ENCODE results near the gene ROBO4. TPM values are rescaled to one million over a fixed set of nuclear protein-coding genes. Genes with fewer than 3 reads are reported as not detected.

Gene ROBO4
- polyA plus RNA-seq, 4 donors, result 0.45 to 8.9 (median 2.6) TPM

DNA sequence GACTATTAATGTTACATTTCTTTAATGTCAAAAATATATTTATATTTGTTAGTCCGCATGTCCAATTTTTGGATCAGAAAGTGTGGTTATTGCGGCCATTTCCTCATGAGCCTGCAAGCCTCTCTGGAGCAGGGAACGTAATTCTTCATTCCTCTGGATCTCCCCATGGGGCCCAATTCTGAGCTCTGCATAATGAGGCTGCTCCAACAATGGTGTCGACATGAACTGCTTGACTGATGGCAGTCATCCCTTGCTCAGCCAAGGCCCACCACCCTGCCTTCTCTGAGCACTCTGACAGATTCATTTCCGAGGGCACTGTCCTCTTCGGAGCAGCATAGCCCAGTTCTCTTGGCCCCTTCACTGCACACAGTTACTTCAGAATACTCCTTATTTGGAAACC is 41.3 kb upstream of the ROBO4 start:
- no peak overlapping the region for H3K27ac ChIP-seq (ENCODE audit: low read depth in 1 of 3, low read length in 2 of 3)
- H3K27me3 ChIP-seq (ENCODE audit: control insufficient read depth in 3 of 3, insufficient read depth in 3 of 3, low read length in 3 of 3), result peaks cover 0 to 3% (median 0%) of the 10 kb centered on the region in 3 donors
- DNase-seq, result no peak
- H3K4me1 ChIP-seq (ENCODE audit: control insufficient read depth in 3 of 3, insufficient read depth in 2 of 3, low read depth in 1 of 3, low read length in 2 of 3), result peaks cover 0 to 3% (median 0%) of the 10 kb centered on the region in 3 donors
- no peak overlapping the region for H3K4me3 ChIP-seq (ENCODE audit: low read depth in 1 of 3, low read length in 3 of 3)
- WGBS, 3 donors, result 87 to 95% (median 91%) methylated on average over 6 of the region's 6 CpGs
- no peaks in the 10 kb centered on the region for H3K36me3 ChIP-seq (ENCODE audit: control insufficient read depth in 3 of 3, insufficient read depth in 2 of 3, low read depth in 1 of 3, low read length in 3 of 3)
- no peaks in the 10 kb centered on the region for H3K9me3 ChIP-seq (ENCODE audit: control insufficient read depth in 2 of 2, insufficient read depth in 1 of 2, low read depth in 1 of 2, low read length in 1 of 2)
- FAIRE-seq, result no peak

DNA sequence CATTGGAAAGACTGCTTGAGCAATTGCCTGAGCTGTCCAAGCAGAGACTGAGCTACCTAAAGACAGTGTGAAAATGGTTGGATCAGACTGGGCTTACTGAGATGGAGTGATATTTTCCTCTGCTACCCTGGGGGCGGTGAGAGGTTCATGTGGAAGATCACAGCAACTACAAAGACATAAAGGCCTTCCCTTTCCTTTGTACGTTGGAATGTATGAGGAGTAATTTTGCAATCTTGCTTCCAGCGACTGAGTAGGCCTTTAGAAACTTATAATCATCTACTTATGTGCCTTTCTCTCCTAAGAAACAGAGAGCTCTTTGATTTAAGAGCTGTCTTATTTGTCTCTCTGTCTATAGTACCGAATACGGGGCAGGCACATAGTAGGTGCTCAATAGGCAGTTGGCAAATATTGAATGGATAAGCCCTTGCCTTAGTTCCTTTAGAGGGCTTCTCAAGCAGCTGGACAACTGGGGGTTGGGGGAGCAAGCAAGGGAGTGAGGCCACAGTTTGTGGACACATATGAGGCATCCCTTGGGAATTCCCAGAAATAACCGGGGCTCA is 40.6 kb upstream of the ROBO4 start:
- no peaks in the 10 kb centered on the region for H3K9me3 ChIP-seq (ENCODE audit: control insufficient read depth in 2 of 2, insufficient read depth in 1 of 2, low read depth in 1 of 2, low read length in 1 of 2)
- H3K27me3 ChIP-seq (ENCODE audit: control insufficient read depth in 3 of 3, insufficient read depth in 3 of 3, low read length in 3 of 3), result peaks cover 0 to 3% (median 0%) of the 10 kb centered on the region in 3 donors
- no peak for DNase-seq
- H3K4me1 ChIP-seq (ENCODE audit: control insufficient read depth in 3 of 3, insufficient read depth in 2 of 3, low read depth in 1 of 3, low read length in 2 of 3), result no peaks in the 10 kb centered on the region
- H3K4me3 ChIP-seq (ENCODE audit: low read depth in 1 of 3, low read length in 3 of 3), result no peak overlapping the region
- WGBS, 3 donors, result 79 to 87% (median 80%) methylated on average over 6 of the region's 6 CpGs
- no peak overlapping the region for H3K27ac ChIP-seq (ENCODE audit: low read depth in 1 of 3, low read length in 2 of 3)
- H3K36me3 ChIP-seq (ENCODE audit: control insufficient read depth in 3 of 3, insufficient read depth in 2 of 3, low read depth in 1 of 3, low read length in 3 of 3), result no peaks in the 10 kb centered on the region
- no peak for FAIRE-seq

DNA sequence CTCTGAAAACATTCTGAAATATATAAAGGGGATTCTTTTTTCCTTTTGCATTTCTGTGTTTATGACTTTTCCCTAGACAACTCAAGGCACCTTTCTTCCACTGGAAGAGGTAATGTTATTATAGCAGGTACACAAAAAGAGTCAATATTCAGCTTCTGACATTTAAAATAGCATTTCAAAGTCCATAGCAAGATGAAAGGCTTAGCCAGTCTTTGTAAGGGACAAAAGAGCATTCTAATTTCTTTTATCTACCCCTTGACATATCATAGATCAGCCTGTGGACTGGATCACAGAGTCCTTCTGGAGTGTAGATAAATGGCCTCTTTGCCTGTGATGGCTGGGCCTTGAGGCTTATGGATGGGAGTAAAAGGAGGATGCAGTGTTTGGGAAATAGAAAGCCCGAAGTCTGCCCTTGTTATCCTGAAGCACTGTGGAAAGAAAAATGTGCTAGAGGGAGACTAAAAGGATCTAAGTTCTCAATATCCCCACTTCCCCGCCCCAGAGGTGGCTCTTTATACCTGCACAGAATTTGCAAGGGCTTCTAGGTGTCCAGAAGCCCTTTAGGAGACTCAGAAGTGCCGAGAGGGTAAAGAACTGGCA is 39.8 kb upstream of the ROBO4 start:
- no peak overlapping the region for H3K27ac ChIP-seq (ENCODE audit: low read depth in 1 of 3, low read length in 2 of 3)
- H3K27me3 ChIP-seq (ENCODE audit: control insufficient read depth in 3 of 3, insufficient read depth in 3 of 3, low read length in 3 of 3), result peaks cover 0 to 3% (median 0%) of the 10 kb centered on the region in 3 donors
- H3K4me1 ChIP-seq (ENCODE audit: control insufficient read depth in 3 of 3, insufficient read depth in 2 of 3, low read depth in 1 of 3, low read length in 2 of 3), result no peaks in the 10 kb centered on the region
- 50 to 77% (median 53%) methylated on average over 3 of the region's 3 CpGs for WGBS, 3 donors
- no peaks in the 10 kb centered on the region for H3K9me3 ChIP-seq (ENCODE audit: control insufficient read depth in 2 of 2, insufficient read depth in 1 of 2, low read depth in 1 of 2, low read length in 1 of 2)
- H3K36me3 ChIP-seq (ENCODE audit: control insufficient read depth in 3 of 3, insufficient read depth in 2 of 3, low read depth in 1 of 3, low read length in 3 of 3), result no peaks in the 10 kb centered on the region
- H3K4me3 ChIP-seq (ENCODE audit: low read depth in 1 of 3, low read length in 3 of 3), result no peak overlapping the region
- no peak for DNase-seq
- no peak for FAIRE-seq

DNA sequence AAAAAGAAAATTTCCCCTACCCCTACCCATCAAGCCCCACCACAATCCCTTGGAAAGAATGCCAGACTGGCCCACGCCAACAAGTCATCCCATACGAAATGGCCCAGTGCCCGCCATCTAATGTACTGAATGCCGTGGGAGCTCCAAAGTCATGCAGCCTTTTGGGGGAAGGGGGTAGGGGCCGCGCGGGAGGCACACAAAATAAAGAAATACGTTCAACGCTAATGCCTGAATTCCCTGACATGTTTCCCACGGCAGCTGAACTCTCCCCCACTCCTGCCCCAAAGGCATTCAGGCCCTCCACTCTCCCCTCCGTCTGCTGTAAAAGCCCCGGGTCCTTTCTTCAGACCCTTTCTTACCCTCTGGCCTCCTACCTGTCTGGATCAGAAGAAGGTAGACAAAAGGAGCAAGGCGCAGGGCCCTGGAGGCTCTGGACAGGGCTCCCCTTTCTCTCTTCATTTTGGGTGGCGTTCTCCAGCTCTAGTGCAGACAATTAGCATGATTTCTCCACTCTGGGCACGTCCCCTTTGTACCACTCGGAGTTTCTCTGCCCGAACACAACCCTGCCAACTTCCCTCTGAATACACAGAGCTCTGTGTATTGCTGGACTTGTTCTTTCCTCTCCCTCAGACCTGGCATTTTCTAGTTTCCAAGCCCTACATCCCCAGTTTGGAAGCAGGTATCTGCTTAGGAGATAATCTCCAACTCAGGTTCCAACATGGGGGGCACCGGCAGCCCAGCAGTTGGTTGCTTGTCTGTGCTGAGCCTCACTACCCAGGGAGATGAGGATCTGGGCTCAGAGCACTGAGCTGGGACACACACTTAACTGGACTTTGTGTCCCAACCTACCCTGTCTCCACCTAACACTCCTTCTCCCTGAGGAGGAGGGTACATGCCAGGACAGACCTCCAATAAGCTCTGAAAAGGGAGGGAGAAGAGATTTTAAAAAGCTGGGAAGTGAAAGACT is 38.2 kb upstream of the ROBO4 start, which contains the start of gene HEPACAM:
Gene HEPACAM (minus strand): TSS at position 500 of the 967 bp plus-strand sequence. CDS start 41 bp downstream, at position 459.
- Histone ChIP-seq H3K27me3 (ENCODE audit: control insufficient read depth in 3 of 3, insufficient read depth in 3 of 3, low read length in 3 of 3) (peaks cover 0 to 3% (median 0%) of the 10 kb centered on the region in 3 donors), H3K4me1 (ENCODE audit: control insufficient read depth in 3 of 3, insufficient read depth in 2 of 3, low read depth in 1 of 3, low read length in 2 of 3) (no peaks in the 10 kb centered on the region), H3K4me3 (ENCODE audit: low read depth in 1 of 3, low read length in 3 of 3) (no peak within 1 kb of the TSS), H3K9me3 (ENCODE audit: control insufficient read depth in 2 of 2, insufficient read depth in 1 of 2, low read depth in 1 of 2, low read length in 1 of 2) (no peaks in the 10 kb centered on the region), H3K27ac (ENCODE audit: low read depth in 1 of 3, low read length in 2 of 3) (no peak within 1 kb of the TSS), H3K36me3 (ENCODE audit: control insufficient read depth in 3 of 3, insufficient read depth in 2 of 3, low read depth in 1 of 3, low read length in 3 of 3) (no peaks in the 10 kb centered on the region)
- FAIRE-seq, result no peak
- DNase-seq, result no peak
- 89 to 94% (median 90%) methylated on average over 18 of the region's 18 CpGs for WGBS, 3 donors

DNA sequence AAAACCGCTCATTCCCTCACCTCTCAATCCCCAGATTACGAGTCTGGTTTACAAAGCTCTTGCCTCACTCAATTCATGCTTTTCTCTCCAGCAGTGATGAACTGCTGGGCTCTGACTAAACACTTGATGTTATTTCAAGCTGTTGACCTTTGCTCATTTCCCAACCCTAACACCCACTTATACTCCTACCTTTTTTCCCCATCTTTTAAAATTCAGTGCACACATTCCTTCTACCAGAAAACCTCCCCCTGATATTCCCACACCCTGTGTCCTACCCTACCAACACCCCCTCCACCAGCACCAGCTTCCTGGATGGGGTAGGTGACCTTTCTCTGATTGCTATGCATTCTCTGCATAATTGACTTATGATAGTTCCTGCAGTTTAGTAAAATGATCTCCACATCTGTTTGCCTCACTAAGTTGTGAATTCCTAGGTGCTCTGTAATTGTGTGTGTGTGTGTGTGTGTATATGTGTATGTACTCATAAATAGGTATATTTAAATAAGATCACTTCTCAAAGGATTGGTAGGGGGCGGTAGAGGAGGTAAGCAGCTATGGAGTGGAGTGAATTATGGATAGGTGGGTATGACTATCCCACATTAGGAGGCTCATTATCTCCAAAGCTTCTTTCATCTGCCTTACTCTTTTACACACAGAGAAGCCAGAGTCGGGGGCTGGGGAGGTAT is 37.3 kb upstream of the ROBO4 start:
- Histone ChIP-seq H3K4me1 (ENCODE audit: control insufficient read depth in 3 of 3, insufficient read depth in 2 of 3, low read depth in 1 of 3, low read length in 2 of 3) (no peaks in the 10 kb centered on the region), H3K27me3 (ENCODE audit: control insufficient read depth in 3 of 3, insufficient read depth in 3 of 3, low read length in 3 of 3) (peaks cover 0 to 3% (median 0%) of the 10 kb centered on the region in 3 donors), H3K36me3 (ENCODE audit: control insufficient read depth in 3 of 3, insufficient read depth in 2 of 3, low read depth in 1 of 3, low read length in 3 of 3) (no peaks in the 10 kb centered on the region), H3K4me3 (ENCODE audit: low read depth in 1 of 3, low read length in 3 of 3) (no peak overlapping the region), H3K9me3 (ENCODE audit: control insufficient read depth in 2 of 2, insufficient read depth in 1 of 2, low read depth in 1 of 2, low read length in 1 of 2) (no peaks in the 10 kb centered on the region), H3K27ac (ENCODE audit: low read depth in 1 of 3, low read length in 2 of 3) (no peak overlapping the region)
- FAIRE-seq, result no peak
- 57 to 66% (median 64%) methylated on average over 4 of the region's 4 CpGs for WGBS, 3 donors
- DNase-seq, result peak in 1 of 2 donors; percentile 36

DNA sequence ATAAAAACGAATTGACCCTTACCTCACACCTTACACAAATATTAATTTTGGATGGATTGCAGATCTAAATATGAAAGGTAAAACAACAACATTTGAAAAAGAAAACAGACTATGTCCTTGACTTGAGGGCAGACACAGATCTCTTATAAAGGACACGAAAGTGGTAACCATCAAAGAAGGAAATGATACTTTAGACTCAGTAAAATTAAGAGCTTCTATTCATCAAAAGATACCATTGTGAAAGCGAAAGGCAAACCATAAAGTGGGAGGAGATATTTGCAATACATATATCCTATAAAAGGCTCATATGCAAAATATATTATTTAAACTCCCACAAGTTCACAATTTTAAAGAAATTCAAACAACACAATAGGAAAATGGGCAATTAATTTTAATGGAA is 33.1 kb upstream of the ROBO4 start:
- WGBS, 3 donors, result 29 to 50% (median 30%) methylated on average over 3 of the region's 3 CpGs
- no peak for DNase-seq
- H3K27ac ChIP-seq (ENCODE audit: low read depth in 1 of 3, low read length in 2 of 3), result no peak overlapping the region
- no peaks in the 10 kb centered on the region for H3K4me1 ChIP-seq (ENCODE audit: control insufficient read depth in 3 of 3, insufficient read depth in 2 of 3, low read depth in 1 of 3, low read length in 2 of 3)
- FAIRE-seq, result no peak
- peaks cover 0 to 2% (median 0%) of the 10 kb centered on the region in 3 donors for H3K27me3 ChIP-seq (ENCODE audit: control insufficient read depth in 3 of 3, insufficient read depth in 3 of 3, low read length in 3 of 3)
- H3K36me3 ChIP-seq (ENCODE audit: control insufficient read depth in 3 of 3, insufficient read depth in 2 of 3, low read depth in 1 of 3, low read length in 3 of 3), result no peaks in the 10 kb centered on the region
- H3K9me3 ChIP-seq (ENCODE audit: control insufficient read depth in 2 of 2, insufficient read depth in 1 of 2, low read depth in 1 of 2, low read length in 1 of 2), result no peaks in the 10 kb centered on the region
- H3K4me3 ChIP-seq (ENCODE audit: low read depth in 1 of 3, low read length in 3 of 3), result no peak overlapping the region

DNA sequence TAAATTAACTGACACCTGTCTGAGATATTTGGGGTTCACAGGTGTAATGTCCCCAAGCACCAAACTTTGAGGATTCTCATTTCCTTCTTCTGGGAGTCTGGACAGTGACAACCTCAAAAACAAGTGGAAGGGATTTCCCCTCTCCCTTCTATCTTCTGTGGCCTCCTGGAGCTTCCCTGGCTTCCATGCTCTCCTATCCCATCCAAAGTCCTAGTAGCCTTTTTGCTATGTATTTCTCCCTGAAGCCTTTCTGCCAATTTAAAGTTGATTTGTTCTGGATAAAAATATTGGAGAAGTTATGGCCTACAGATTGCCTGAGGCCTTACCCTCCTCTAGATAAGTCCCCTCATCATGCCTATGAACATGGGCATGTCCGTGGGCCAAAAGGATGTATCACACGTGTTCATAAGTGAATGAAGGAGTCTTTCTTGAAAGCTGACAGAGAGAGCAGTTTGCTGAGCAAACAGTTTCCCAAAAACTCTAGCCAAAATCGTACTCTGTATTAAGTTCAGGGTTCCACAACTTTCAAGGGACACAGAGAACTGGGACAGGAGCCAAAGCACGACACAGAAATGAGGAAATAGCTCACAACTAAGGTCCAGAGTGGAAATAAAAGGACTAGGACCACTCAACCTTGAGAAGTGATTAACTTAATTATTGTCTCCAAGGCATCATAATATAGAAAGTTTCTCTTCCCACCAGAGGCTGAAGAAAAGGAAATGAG is 31.4 kb upstream of the ROBO4 start:
- WGBS, 3 donors, result 42 to 44% (median 44%) methylated on average over 4 of the region's 4 CpGs
- DNase-seq (no peak), FAIRE-seq (no peak)
- H3K4me3 ChIP-seq (ENCODE audit: low read depth in 1 of 3, low read length in 3 of 3), result no peak overlapping the region
- no peaks in the 10 kb centered on the region for H3K4me1 ChIP-seq (ENCODE audit: control insufficient read depth in 3 of 3, insufficient read depth in 2 of 3, low read depth in 1 of 3, low read length in 2 of 3)
- H3K27me3 ChIP-seq (ENCODE audit: control insufficient read depth in 3 of 3, insufficient read depth in 3 of 3, low read length in 3 of 3), result peaks cover 0 to 2% (median 0%) of the 10 kb centered on the region in 3 donors
- H3K36me3 ChIP-seq (ENCODE audit: control insufficient read depth in 3 of 3, insufficient read depth in 2 of 3, low read depth in 1 of 3, low read length in 3 of 3), result no peaks in the 10 kb centered on the region
- no peaks in the 10 kb centered on the region for H3K9me3 ChIP-seq (ENCODE audit: control insufficient read depth in 2 of 2, insufficient read depth in 1 of 2, low read depth in 1 of 2, low read length in 1 of 2)
- no peak overlapping the region for H3K27ac ChIP-seq (ENCODE audit: low read depth in 1 of 3, low read length in 2 of 3)

Measured in small intestine (tissue), 7 donors.